Measurements from ENCODE around the gene WFIKKN2.

GRCh38 chr17:50863931-50864330 is 28.5 kb downstream of the WFIKKN2 start:
- TF ChIP-seq MXI1 (IDR thresholded peaks at IDR 0.05; ENCODE audit: borderline replicate concordance, low read depth, low read length) (no peak), USF2 (IDR thresholded peaks at IDR 0.05; ENCODE audit: low read depth, low read length) (no peak), SMC3 (IDR thresholded peaks at IDR 0.05; ENCODE audit: low read depth, low read length) (no peak), POLR2A (IDR thresholded peaks at IDR 0.05; ENCODE audit: low read depth, low read length) (no peak), RAD21 (IDR thresholded peaks at IDR 0.05; ENCODE audit: low read length) (no peak), CEBPB (IDR thresholded peaks at IDR 0.05; ENCODE audit: low read depth, low read length) (no peak), MAZ (IDR thresholded peaks at IDR 0.05; ENCODE audit: borderline replicate concordance, low read depth, low read length) (no peak)
- TF ChIP-seq, protein P1, sequence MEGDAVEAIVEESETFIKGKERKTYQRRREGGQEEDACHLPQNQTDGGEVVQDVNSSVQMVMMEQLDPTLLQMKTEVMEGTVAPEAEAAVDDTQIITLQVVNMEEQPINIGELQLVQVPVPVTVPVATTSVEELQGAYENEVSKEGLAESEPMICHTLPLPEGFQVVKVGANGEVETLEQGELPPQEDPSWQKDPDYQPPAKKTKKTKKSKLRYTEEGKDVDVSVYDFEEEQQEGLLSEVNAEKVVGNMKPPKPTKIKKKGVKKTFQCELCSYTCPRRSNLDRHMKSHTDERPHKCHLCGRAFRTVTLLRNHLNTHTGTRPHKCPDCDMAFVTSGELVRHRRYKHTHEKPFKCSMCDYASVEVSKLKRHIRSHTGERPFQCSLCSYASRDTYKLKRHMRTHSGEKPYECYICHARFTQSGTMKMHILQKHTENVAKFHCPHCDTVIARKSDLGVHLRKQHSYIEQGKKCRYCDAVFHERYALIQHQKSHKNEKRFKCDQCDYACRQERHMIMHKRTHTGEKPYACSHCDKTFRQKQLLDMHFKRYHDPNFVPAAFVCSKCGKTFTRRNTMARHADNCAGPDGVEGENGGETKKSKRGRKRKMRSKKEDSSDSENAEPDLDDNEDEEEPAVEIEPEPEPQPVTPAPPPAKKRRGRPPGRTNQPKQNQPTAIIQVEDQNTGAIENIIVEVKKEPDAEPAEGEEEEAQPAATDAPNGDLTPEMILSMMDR (conservative IDR thresholded peaks at IDR 0.05; ENCODE audit: low read depth, low read length): no peak

Data from IMR-90 (cell line).